Panc1 (cell line): ENCODE measurements around the gene GOLGB1. TPM values are rescaled to one million over a fixed set of nuclear protein-coding genes. Genes with fewer than 3 reads are reported as not detected.

Source experiments
- ATAC-seq: fragments of 200-7000 bp; cut with Tn5 transposase; 2 replicates; pipeline ENCODE4 v1.9.1; 2020; ENCODE audit warnings: mild to moderate bottlenecking, moderate library complexity
- BruUV-seq: library from RNA; stranded (reverse); fragments of 400-500 nt; replicated peaks from 2 replicates; lab custom pipeline; 2021; lab: Mats Ljungman, UMichigan
- CTCF ChIA-PET: fragments of 300-600 bp; sonication (Branson Sonifier 250); formaldehyde crosslinking; loops from one replicate; lab custom pipeline; 2022; ENCODE audit warnings: antibody characterized with exemption; lab: Charles Lee
- POLR2A ChIA-PET: fragments of 300-600 bp; sonication (Branson Sonifier 250); formaldehyde crosslinking; loops from one replicate; lab custom pipeline; 2022; ENCODE audit warnings: antibody characterized with exemption; lab: Charles Lee
- DNase-seq: peaks from one replicate; pipeline ENCODE4 v3.0.0-alpha.2; 2010; ENCODE audit warnings: low read depth, low spot score
- H3K27ac ChIP-seq: 2 replicates; pipeline ENCODE4 v1.5.1; 2011; ENCODE audit warnings: mild to moderate bottlenecking, low read length, inconsistent platforms
- H3K27me3 ChIP-seq: fragments of 200-500 bp; sonication (Bioruptor generic); 2 replicates; pipeline ENCODE4 v1.6.0; 2014; ENCODE audit warnings: low read length, inconsistent platforms; ENCODE audit not compliant: control insufficient read depth, insufficient read depth
- H3K36me3 ChIP-seq: fragments of 200-500 bp; sonication (Bioruptor generic); 2 replicates; pipeline ENCODE4 v1.5.1; 2014; ENCODE audit warnings: inconsistent platforms, mild to moderate bottlenecking, low read length, moderate library complexity; ENCODE audit not compliant: control insufficient read depth, insufficient read depth
- H3K4me1 ChIP-seq: 2 replicates; pipeline ENCODE4 v1.5.1; 2011; ENCODE audit warnings: inconsistent platforms, mild to moderate bottlenecking, low read length, moderate library complexity; ENCODE audit not compliant: control insufficient read depth, insufficient read depth
- H3K4me3 ChIP-seq, 2 experiments: 2 replicates each; pipeline ENCODE4 v1.5.1; 2011 to 2012; ENCODE audit warnings: low read depth in 2 of 2, low read length in 2 of 2, mild to moderate bottlenecking in 2 of 2, inconsistent platforms in 1 of 2, moderate library complexity in 1 of 2
- H3K9me3 ChIP-seq: fragments of 200-500 bp; sonication (Bioruptor generic); 2 replicates; pipeline ENCODE4 v1.5.1; 2014; ENCODE audit warnings: low read depth, mild to moderate bottlenecking, inconsistent platforms, low read length, moderate library complexity; ENCODE audit not compliant: control insufficient read depth, insufficient read depth
- POLR2AphosphoS5 ChIP-seq: IDR thresholded peaks from 2 replicates; pipeline ENCODE4 v1.6.1; 2012; ENCODE audit warnings: mild to moderate bottlenecking, low read depth, low read length, moderate library complexity
- SIN3A ChIP-seq: IDR thresholded peaks from 2 replicates; pipeline ENCODE4 v1.6.1; 2012; ENCODE audit warnings: low read depth, mild to moderate bottlenecking, low read length, moderate library complexity, borderline replicate concordance; ENCODE audit not compliant: insufficient read depth
- TCF7L2 ChIP-seq: IDR thresholded peaks from 2 replicates; pipeline ENCODE4 v1.6.1; 2011; ENCODE audit warnings: mild to moderate bottlenecking, low read depth, low read length, inconsistent platforms
- in situ Hi-C: cut with HindIII; loops from 2 replicates; pipeline ENCODE4 v1.10.0; 2016; ENCODE audit warnings: low sequenced_read_pairs, low pct_unique_long_range_greater_than_20kb
- intact Hi-C: fragments of 100-400 bp; cut with micrococcal nuclease; formaldehyde crosslinking; loops from one replicate; pipeline ENCODE4 v1.10.0; 2022; ENCODE audit not compliant: unreplicated experiment
- total RNA-seq: library from RNA; stranded (reverse); gene quantifications from one replicate; pipeline ENCODE4 v1.2.1, GENCODE V29; 2021; ENCODE audit not compliant: unreplicated experiment
- TF ChIP-seq, protein P1 (sequence below), 2 experiments: IDR thresholded peaks; 2 replicates each; pipeline ENCODE4 v1.6.1; 2011 to 2012; ENCODE audit warnings: low read depth in 2 of 2, control low read depth in 1 of 2, low read length in 1 of 2, mild to moderate bottlenecking in 1 of 2, moderate library complexity in 1 of 2; ENCODE audit not compliant: insufficient read depth in 1 of 2
- TF ChIP-seq, protein P2 (sequence below): fragments of 450-650 bp; IDR thresholded peaks from 2 replicates; pipeline ENCODE4 v1.5.1; 2017; ENCODE audit warnings: mild to moderate bottlenecking

GOLGB1 gene
- total RNA-seq, 1 experiment from 2014 or later, result 49.7 TPM

DNA sequence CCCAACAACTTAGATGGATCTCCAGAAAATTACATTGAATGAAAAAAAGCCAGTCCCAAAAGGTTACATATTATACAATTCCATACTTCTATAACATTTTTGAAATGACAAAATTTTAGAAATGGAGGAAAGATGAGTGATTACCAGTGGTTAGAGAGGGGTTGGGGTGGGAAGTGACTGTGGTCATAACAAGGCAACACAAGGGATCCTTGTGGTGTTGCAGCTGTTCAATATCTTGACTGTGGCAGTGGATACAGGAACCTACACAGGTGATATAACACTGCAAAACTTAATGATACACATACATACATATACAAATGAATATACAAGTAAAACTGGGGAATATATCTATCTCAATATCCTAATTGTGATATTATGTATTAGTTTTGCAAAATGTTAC lies 9.6 kb downstream of the GOLGB1 start:
- POLR2A ChIA-PET, result no interaction called here
- Histone ChIP-seq H3K4me3 (no peak overlapping the region), H3K27ac (no peak overlapping the region), H3K27me3 (no peaks in the 10 kb centered on the region), H3K36me3 (no peaks in the 10 kb centered on the region), H3K4me1 (no peaks in the 10 kb centered on the region), H3K9me3 (no peaks in the 10 kb centered on the region)
- no peak for ATAC-seq
- DNase-seq, result no peak
- in situ Hi-C loops (no loop called here), intact Hi-C loops (no loop called here)
- CTCF ChIA-PET, result no interaction called here
- no TSS peak for BruUV-seq
- TF ChIP-seq POLR2AphosphoS5 (no peak), TCF7L2 (no peak), SIN3A (no peak)
- TF ChIP-seq, protein P1, sequence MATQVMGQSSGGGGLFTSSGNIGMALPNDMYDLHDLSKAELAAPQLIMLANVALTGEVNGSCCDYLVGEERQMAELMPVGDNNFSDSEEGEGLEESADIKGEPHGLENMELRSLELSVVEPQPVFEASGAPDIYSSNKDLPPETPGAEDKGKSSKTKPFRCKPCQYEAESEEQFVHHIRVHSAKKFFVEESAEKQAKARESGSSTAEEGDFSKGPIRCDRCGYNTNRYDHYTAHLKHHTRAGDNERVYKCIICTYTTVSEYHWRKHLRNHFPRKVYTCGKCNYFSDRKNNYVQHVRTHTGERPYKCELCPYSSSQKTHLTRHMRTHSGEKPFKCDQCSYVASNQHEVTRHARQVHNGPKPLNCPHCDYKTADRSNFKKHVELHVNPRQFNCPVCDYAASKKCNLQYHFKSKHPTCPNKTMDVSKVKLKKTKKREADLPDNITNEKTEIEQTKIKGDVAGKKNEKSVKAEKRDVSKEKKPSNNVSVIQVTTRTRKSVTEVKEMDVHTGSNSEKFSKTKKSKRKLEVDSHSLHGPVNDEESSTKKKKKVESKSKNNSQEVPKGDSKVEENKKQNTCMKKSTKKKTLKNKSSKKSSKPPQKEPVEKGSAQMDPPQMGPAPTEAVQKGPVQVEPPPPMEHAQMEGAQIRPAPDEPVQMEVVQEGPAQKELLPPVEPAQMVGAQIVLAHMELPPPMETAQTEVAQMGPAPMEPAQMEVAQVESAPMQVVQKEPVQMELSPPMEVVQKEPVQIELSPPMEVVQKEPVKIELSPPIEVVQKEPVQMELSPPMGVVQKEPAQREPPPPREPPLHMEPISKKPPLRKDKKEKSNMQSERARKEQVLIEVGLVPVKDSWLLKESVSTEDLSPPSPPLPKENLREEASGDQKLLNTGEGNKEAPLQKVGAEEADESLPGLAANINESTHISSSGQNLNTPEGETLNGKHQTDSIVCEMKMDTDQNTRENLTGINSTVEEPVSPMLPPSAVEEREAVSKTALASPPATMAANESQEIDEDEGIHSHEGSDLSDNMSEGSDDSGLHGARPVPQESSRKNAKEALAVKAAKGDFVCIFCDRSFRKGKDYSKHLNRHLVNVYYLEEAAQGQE (IDR thresholded peaks at IDR 0.05; ENCODE audit: insufficient read depth in 1 of 2, low read depth in 2 of 2, low read length in 1 of 2), result no peak
- TF ChIP-seq, protein P2, sequence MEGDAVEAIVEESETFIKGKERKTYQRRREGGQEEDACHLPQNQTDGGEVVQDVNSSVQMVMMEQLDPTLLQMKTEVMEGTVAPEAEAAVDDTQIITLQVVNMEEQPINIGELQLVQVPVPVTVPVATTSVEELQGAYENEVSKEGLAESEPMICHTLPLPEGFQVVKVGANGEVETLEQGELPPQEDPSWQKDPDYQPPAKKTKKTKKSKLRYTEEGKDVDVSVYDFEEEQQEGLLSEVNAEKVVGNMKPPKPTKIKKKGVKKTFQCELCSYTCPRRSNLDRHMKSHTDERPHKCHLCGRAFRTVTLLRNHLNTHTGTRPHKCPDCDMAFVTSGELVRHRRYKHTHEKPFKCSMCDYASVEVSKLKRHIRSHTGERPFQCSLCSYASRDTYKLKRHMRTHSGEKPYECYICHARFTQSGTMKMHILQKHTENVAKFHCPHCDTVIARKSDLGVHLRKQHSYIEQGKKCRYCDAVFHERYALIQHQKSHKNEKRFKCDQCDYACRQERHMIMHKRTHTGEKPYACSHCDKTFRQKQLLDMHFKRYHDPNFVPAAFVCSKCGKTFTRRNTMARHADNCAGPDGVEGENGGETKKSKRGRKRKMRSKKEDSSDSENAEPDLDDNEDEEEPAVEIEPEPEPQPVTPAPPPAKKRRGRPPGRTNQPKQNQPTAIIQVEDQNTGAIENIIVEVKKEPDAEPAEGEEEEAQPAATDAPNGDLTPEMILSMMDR, result no peak

DNA sequence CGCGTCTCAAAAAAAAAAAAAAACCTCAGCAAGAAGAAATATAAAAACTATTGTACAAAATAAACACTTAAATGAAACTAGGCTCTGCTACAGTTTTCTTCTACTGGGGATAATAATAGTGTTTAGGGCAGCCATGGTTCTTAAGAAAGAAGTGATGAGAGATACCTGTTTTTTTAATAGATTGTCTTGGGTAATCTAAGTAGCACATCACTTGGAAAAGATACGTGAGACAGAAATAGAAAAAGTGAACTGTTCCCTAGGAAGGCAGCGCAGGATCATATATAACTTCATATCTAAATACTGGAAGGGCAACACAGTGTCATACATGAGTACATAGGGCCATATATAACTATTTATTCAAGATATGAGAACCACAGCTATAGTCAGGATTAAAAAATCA lies 11.9 kb downstream of the GOLGB1 start:
- H3K27me3 ChIP-seq, result no peaks in the 10 kb centered on the region
- no peaks in the 10 kb centered on the region for H3K4me1 ChIP-seq
- no TSS peak for BruUV-seq
- H3K36me3 ChIP-seq, result no peaks in the 10 kb centered on the region
- in situ Hi-C loops (no loop called here), intact Hi-C loops (no loop called here)
- no peak for ATAC-seq
- no peak overlapping the region for H3K27ac ChIP-seq
- ChIA-PET POLR2A (no interaction called here), CTCF (interaction anchor here (0.6 kb wide), 1 partner anchor 632 kb away, joined by 3 read pairs; no protein-coding TSS in a partner anchor)
- no peaks in the 10 kb centered on the region for H3K9me3 ChIP-seq
- DNase-seq, result no peak
- TF ChIP-seq TCF7L2 (no peak), POLR2AphosphoS5 (no peak), SIN3A (no peak)
- TF ChIP-seq, protein P2, result no peak
- TF ChIP-seq, protein P1 (IDR thresholded peaks at IDR 0.05; ENCODE audit: insufficient read depth in 1 of 2, low read depth in 2 of 2, low read length in 1 of 2), result no peak
- no peak overlapping the region for H3K4me3 ChIP-seq
